GM23338 (cell line): ENCODE data around the gene DDX23. TPM values are rescaled to one million over a fixed set of nuclear protein-coding genes. Genes with fewer than 3 reads are reported as not detected.

Source experiments
- ATAC-seq: fragments of 200-7000 bp; cut with Tn5 transposase; 3 replicates; pipeline ENCODE4 v1.9.1; 2020
- DNase-seq: peaks from one replicate; pipeline ENCODE4 v3.0.0-alpha.2; 2015; ENCODE audit warnings: low spot score
- H2AFZ ChIP-seq: fragments of 200-600 bp; sonication (generic); 2 replicates; pipeline ENCODE4 v1.8.0; 2016; ENCODE audit warnings: antibody characterized with exemption, mild to moderate bottlenecking, moderate library complexity
- H3F3A ChIP-seq: fragments of 200-600 bp; sonication (generic); replicated peaks from 2 replicates; pipeline ENCODE4 v1.8.0; 2017; ENCODE audit warnings: antibody characterized with exemption, mixed run types, low read depth
- H3K27ac ChIP-seq: fragments of 200-600 bp; sonication (generic); 2 replicates; pipeline ENCODE4 v1.6.1; 2016; ENCODE audit warnings: low read depth
- H3K27me3 ChIP-seq: fragments of 200-600 bp; sonication (generic); 2 replicates; pipeline ENCODE4 v1.8.0; 2016; ENCODE audit warnings: mild to moderate bottlenecking, mixed run types, moderate library complexity; ENCODE audit not compliant: insufficient read depth
- H3K36me3 ChIP-seq: fragments of 200-600 bp; sonication (generic); 2 replicates; pipeline ENCODE4 v1.8.0; 2016; ENCODE audit warnings: mild to moderate bottlenecking; ENCODE audit not compliant: insufficient read depth
- H3K4me1 ChIP-seq: fragments of 200-600 bp; sonication (generic); 2 replicates; pipeline ENCODE4 v1.8.0; 2016; ENCODE audit warnings: mild to moderate bottlenecking, moderate library complexity; ENCODE audit not compliant: insufficient read depth
- H3K4me2 ChIP-seq: fragments of 200-600 bp; sonication (generic); 2 replicates; pipeline ENCODE4 v1.7.1; 2017; ENCODE audit warnings: mixed run types
- H3K4me3 ChIP-seq: fragments of 200-600 bp; sonication (generic); 2 replicates; pipeline ENCODE4 v1.6.1; 2016; ENCODE audit warnings: mixed run types
- H3K79me2 ChIP-seq: fragments of 200-600 bp; sonication (generic); replicated peaks from 2 replicates; pipeline ENCODE4 v1.8.0; 2017; ENCODE audit warnings: mild to moderate bottlenecking; ENCODE audit not compliant: insufficient read depth
- H3K9me2 ChIP-seq: fragments of 200-600 bp; sonication (generic); 2 replicates; pipeline ENCODE4 v1.8.0; 2017; ENCODE audit not compliant: insufficient read depth
- H4K20me1 ChIP-seq: fragments of 200-600 bp; sonication (generic); replicated peaks from 2 replicates; pipeline ENCODE4 v1.8.0; 2017; ENCODE audit warnings: mild to moderate bottlenecking; ENCODE audit not compliant: insufficient read depth
- H3K27ac Mint-ChIP-seq: 2 replicates; pipeline ENCODE4 v1.8.0; 2020; ENCODE audit warnings: inconsistent platforms, mild to moderate bottlenecking, moderate library complexity, mixed read lengths
- H3K27me3 Mint-ChIP-seq: 3 replicates; pipeline ENCODE4 v1.8.0; 2022; ENCODE audit warnings: low read depth, mild to moderate bottlenecking, moderate library complexity, mixed read lengths, inconsistent platforms; ENCODE audit not compliant: insufficient read depth, poor library complexity
- H3K36me3 Mint-ChIP-seq: 3 replicates; pipeline ENCODE4 v1.8.0; 2021; ENCODE audit warnings: low read depth, mild to moderate bottlenecking, inconsistent platforms, moderate library complexity, mixed read lengths
- H3K4me1 Mint-ChIP-seq: 3 replicates; pipeline ENCODE4 v1.8.0; 2020; ENCODE audit warnings: mild to moderate bottlenecking, inconsistent platforms, mixed read lengths
- H3K4me3 Mint-ChIP-seq: 3 replicates; pipeline ENCODE4 v1.8.0; 2021; ENCODE audit warnings: moderate library complexity, mild to moderate bottlenecking, inconsistent platforms, mixed read lengths
- H3K9me3 Mint-ChIP-seq: 3 replicates; pipeline ENCODE4 v1.8.0; 2020; ENCODE audit warnings: moderate library complexity, mild to moderate bottlenecking, inconsistent platforms, mixed read lengths
- CREB1 ChIP-seq: fragments of 250-450 bp; sonication (Bioruptor Pico); IDR thresholded peaks from 2 replicates; pipeline ENCODE4 v1.5.0; 2020; ENCODE audit warnings: low read depth, mild to moderate bottlenecking, moderate library complexity
- JUNB ChIP-seq: IDR thresholded peaks from one replicate; pipeline ENCODE4 v1.6.1; 2016; ENCODE audit warnings: antibody characterized with exemption; ENCODE audit not compliant: unreplicated experiment
- NANOG ChIP-seq: IDR thresholded peaks from 2 replicates; pipeline ENCODE4 v1.6.1; 2016; ENCODE audit warnings: antibody characterized with exemption, borderline replicate concordance
- POLR2AphosphoS5 ChIP-seq: IDR thresholded peaks from 2 replicates; pipeline ENCODE4 v1.6.1; 2016; ENCODE audit warnings: antibody characterized with exemption, low read depth
- STAT1 ChIP-seq: IDR thresholded peaks from one replicate; pipeline ENCODE4 v1.6.1; 2016; ENCODE audit warnings: antibody characterized with exemption; ENCODE audit not compliant: unreplicated experiment
- ZNF114 ChIP-seq: fragments of 250-450 bp; sonication (Bioruptor Pico); IDR thresholded peaks from 2 replicates; pipeline ENCODE4 v1.5.0; 2020; ENCODE audit warnings: mild to moderate bottlenecking, moderate library complexity
- polyA plus RNA-seq: library from polyadenylated mRNA; unstranded; fragments of >200 nt; fragmentation: Nextera tagmentation; extraction: Ambion mirVana; gene quantifications from 2 replicates; pipeline ENCODE4 v1.2.1, GENCODE V29; 2016
- total RNA-seq: library from RNA; depleted of rRNA; stranded (reverse); fragments of >200 nt; shearing (Covaris generic); gene quantifications from 2 replicates; pipeline ENCODE4 v1.2.3, GENCODE V29; 2014
- TF ChIP-seq, protein P1 (sequence below): fragments of 250-450 bp; sonication (Bioruptor Pico); IDR thresholded peaks from 2 replicates; pipeline ENCODE4 v1.5.0; 2020; ENCODE audit warnings: mild to moderate bottlenecking, moderate library complexity

DDX23 gene
- total and polyA plus RNA-seq, 2 experiments from 2014 or later = 31.7 to 78.5 TPM

DNA sequence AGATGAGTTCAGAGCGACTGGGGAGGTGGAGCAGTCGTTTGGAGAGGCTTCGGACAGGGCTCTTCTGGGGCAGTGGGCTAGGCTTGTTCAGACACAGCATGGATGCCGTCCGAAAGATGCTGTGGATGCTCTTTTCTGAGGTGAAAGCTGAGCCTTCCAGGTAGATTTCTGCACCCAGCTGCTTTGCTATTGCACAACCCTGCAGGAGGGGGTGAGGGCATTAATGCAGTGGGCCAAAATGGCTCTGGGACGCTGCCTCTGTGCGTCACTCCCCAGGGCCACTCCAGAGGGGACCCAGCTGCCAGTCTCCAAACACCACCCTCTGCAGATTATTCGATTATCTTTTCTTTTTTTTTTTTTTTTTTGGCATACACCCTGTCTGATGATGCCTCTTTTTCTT, 6.1 kb upstream of the DDX23 start:
- Histone ChIP-seq H3K27me3 (no peaks in the 10 kb centered on the region), H4K20me1 (peaks cover 10% of the 10 kb centered on the region), H3F3A (no peaks in the 10 kb centered on the region), H3K79me2 (no peaks in the 10 kb centered on the region; the same call in 1 of the 2 replicates), H3K27ac (no peak overlapping the region), H3K9me2 (no peaks in the 10 kb centered on the region), H3K4me2 (no peak overlapping the region), H3K4me3 (no peak overlapping the region), H3K36me3 (peaks cover 10% of the 10 kb centered on the region), H2AFZ (no peak overlapping the region), H3K4me1 (peaks cover 3% of the 10 kb centered on the region)
- Mint-ChIP-seq H3K4me3 (no peak overlapping the region), H3K9me3 (no peaks in the 10 kb centered on the region), H3K4me1 (peaks cover 8% of the 10 kb centered on the region; the same call in 2 of the 3 replicates), H3K36me3 (peaks cover 43% of the 10 kb centered on the region), H3K27ac (no peak overlapping the region), H3K27me3 (peaks cover 2% of the 10 kb centered on the region)
- DNase-seq = no peak
- TF ChIP-seq, protein P1, sequence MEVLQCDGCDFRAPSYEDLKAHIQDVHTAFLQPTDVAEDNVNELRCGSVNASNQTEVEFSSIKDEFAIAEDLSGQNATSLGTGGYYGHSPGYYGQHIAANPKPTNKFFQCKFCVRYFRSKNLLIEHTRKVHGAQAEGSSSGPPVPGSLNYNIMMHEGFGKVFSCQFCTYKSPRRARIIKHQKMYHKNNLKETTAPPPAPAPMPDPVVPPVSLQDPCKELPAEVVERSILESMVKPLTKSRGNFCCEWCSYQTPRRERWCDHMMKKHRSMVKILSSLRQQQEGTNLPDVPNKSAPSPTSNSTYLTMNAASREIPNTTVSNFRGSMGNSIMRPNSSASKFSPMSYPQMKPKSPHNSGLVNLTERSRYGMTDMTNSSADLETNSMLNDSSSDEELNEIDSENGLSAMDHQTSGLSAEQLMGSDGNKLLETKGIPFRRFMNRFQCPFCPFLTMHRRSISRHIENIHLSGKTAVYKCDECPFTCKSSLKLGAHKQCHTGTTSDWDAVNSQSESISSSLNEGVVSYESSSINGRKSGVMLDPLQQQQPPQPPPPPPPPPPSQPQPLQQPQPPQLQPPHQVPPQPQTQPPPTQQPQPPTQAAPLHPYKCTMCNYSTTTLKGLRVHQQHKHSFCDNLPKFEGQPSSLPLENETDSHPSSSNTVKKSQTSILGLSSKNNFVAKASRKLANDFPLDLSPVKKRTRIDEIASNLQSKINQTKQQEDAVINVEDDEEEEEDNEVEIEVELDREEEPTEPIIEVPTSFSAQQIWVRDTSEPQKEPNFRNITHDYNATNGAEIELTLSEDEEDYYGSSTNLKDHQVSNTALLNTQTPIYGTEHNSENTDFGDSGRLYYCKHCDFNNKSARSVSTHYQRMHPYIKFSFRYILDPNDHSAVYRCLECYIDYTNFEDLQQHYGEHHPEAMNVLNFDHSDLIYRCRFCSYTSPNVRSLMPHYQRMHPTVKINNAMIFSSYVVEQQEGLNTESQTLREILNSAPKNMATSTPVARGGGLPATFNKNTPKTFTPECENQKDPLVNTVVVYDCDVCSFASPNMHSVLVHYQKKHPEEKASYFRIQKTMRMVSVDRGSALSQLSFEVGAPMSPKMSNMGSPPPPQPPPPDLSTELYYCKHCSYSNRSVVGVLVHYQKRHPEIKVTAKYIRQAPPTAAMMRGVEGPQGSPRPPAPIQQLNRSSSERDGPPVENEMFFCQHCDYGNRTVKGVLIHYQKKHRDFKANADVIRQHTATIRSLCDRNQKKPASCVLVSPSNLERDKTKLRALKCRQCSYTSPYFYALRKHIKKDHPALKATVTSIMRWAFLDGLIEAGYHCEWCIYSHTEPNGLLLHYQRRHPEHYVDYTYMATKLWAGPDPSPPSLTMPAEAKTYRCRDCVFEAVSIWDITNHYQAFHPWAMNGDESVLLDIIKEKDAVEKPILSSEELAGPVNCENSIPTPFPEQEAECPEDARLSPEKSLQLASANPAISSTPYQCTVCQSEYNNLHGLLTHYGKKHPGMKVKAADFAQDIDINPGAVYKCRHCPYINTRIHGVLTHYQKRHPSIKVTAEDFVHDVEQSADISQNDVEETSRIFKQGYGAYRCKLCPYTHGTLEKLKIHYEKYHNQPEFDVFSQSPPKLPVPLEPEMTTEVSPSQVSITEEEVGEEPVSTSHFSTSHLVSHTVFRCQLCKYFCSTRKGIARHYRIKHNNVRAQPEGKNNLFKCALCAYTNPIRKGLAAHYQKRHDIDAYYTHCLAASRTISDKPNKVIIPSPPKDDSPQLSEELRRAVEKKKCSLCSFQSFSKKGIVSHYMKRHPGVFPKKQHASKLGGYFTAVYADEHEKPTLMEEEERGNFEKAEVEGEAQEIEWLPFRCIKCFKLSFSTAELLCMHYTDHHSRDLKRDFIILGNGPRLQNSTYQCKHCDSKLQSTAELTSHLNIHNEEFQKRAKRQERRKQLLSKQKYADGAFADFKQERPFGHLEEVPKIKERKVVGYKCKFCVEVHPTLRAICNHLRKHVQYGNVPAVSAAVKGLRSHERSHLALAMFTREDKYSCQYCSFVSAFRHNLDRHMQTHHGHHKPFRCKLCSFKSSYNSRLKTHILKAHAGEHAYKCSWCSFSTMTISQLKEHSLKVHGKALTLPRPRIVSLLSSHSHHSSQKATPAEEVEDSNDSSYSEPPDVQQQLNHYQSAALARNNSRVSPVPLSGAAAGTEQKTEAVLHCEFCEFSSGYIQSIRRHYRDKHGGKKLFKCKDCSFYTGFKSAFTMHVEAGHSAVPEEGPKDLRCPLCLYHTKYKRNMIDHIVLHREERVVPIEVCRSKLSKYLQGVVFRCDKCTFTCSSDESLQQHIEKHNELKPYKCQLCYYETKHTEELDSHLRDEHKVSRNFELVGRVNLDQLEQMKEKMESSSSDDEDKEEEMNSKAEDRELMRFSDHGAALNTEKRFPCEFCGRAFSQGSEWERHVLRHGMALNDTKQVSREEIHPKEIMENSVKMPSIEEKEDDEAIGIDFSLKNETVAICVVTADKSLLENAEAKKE = no peak
- no peak for TF ChIP-seq ZNF114 (CRISPR knock-in tag)
- no peak for TF ChIP-seq JUNB
- no peak for TF ChIP-seq CREB1 (CRISPR knock-in tag)
- no peak for TF ChIP-seq STAT1
- TF ChIP-seq NANOG = no peak
- no peak for TF ChIP-seq POLR2AphosphoS5
- no peak for ATAC-seq
